CD14-positive monocyte (primary cell): Measurements from ENCODE around the gene CTCF. TPM values are rescaled to one million over a fixed set of nuclear protein-coding genes. Genes with fewer than 3 reads are reported as not detected.

ENCODE experiments used
- DNase-seq, 3 donors: peaks; one replicate each; pipeline ENCODE4 v3.0.0-alpha.2; 2011 to 2022
- H2AFZ ChIP-seq: 2 replicates; pipeline ENCODE4 v1.6.0; 2012; ENCODE audit warnings: mild to moderate bottlenecking, low read depth, low read length, inconsistent platforms; ENCODE audit not compliant: insufficient read depth, poor library complexity, severe bottlenecking
- H3K27ac ChIP-seq, 2 donors: 1 replicate in 1 of 2; 2 replicates in 1 of 2; pipeline ENCODE4 v1.5.1; 2012 to 2013; ENCODE audit warnings: low read length in 2 of 2, control low read depth in 1 of 2, inconsistent platforms in 1 of 2, low read depth in 1 of 2, mild to moderate bottlenecking in 1 of 2
- H3K27me3 ChIP-seq, 2 donors: one replicate each; pipeline versions ENCODE4 v1.6.0 to v1.6.1; 2011 to 2013; ENCODE audit warnings: low read length in 2 of 2; ENCODE audit not compliant: control insufficient read depth in 2 of 2, insufficient read depth in 2 of 2
- H3K36me3 ChIP-seq, 2 donors: replicated peaks in 1 of 2; 1 replicate in 1 of 2; 2 replicates in 1 of 2; pipeline versions ENCODE4 v1.5.1 to v1.6.1; 2012 to 2013; ENCODE audit warnings: low read length in 2 of 2, control low read depth in 1 of 2, inconsistent platforms in 1 of 2, mild to moderate bottlenecking in 1 of 2; ENCODE audit not compliant: insufficient read depth in 2 of 2, control insufficient read depth in 1 of 2
- H3K4me1 ChIP-seq, 2 donors: 1 replicate in 1 of 2; 2 replicates in 1 of 2; pipeline versions ENCODE4 v1.5.1 to v1.6.1; 2012 to 2013; ENCODE audit warnings: low read length in 2 of 2, control low read depth in 1 of 2, inconsistent platforms in 1 of 2, mild to moderate bottlenecking in 1 of 2, moderate library complexity in 1 of 2; ENCODE audit not compliant: insufficient read depth in 2 of 2, control insufficient read depth in 1 of 2
- H3K4me2 ChIP-seq: replicated peaks from 2 replicates; pipeline ENCODE3; 2012; ENCODE audit warnings: low read length, moderate library complexity, mild to moderate bottlenecking; ENCODE audit not compliant: poor library complexity, severe bottlenecking; ENCODE audit errors: extremely low read depth
- H3K4me3 ChIP-seq, 3 experiments: fragments of 200-600 bp in 1 of 3; sonication (generic) in 1 of 3; replicated peaks in 1 of 3; 1 replicate in 2 of 3; 2 replicates in 1 of 3; pipeline ENCODE4 v1.5.1; 2011 to 2013; ENCODE audit warnings: low read length in 3 of 3, mild to moderate bottlenecking in 3 of 3, control low read depth in 2 of 3, low read depth in 2 of 3, inconsistent platforms in 1 of 3, moderate library complexity in 1 of 3
- H3K79me2 ChIP-seq: 2 replicates; pipeline ENCODE4 v1.6.0; 2012; ENCODE audit warnings: mild to moderate bottlenecking, control low read depth, inconsistent platforms, low read length, moderate library complexity; ENCODE audit not compliant: insufficient read depth
- H3K9ac ChIP-seq: 2 replicates; pipeline ENCODE4 v1.6.0; 2017; ENCODE audit warnings: low read length, mild to moderate bottlenecking; ENCODE audit not compliant: insufficient read depth, poor library complexity, severe bottlenecking
- H3K9me3 ChIP-seq, 2 donors: replicated peaks in 1 of 2; 1 replicate in 1 of 2; 2 replicates in 1 of 2; pipeline versions ENCODE4 v1.5.1 to v1.6.1; 2012 to 2013; ENCODE audit warnings: low read length in 2 of 2, control low read depth in 1 of 2; ENCODE audit not compliant: control insufficient read depth in 1 of 2, insufficient read depth in 1 of 2
- H4K20me1 ChIP-seq: 2 replicates; pipeline ENCODE4 v1.6.0; 2012; ENCODE audit warnings: mild to moderate bottlenecking, low read length, control low read depth, moderate library complexity; ENCODE audit not compliant: insufficient read depth
- H3K27ac Mint-ChIP-seq, 7 donors: one replicate each; pipeline ENCODE4 v1.8.0; 2020; ENCODE audit warnings: mild to moderate bottlenecking in 7 of 7, mixed read lengths in 7 of 7, moderate library complexity in 6 of 7, inconsistent platforms in 2 of 7
- H3K27me3 Mint-ChIP-seq, 3 donors: one replicate each; pipeline ENCODE4 v1.8.0; 2021 to 2022; ENCODE audit warnings: low read depth in 3 of 3, mild to moderate bottlenecking in 3 of 3, mixed read lengths in 3 of 3, moderate library complexity in 3 of 3, inconsistent platforms in 1 of 3
- H3K36me3 Mint-ChIP-seq, 2 donors: one replicate each; pipeline ENCODE4 v1.8.0; 2020; ENCODE audit warnings: mixed read lengths in 2 of 2, inconsistent platforms in 1 of 2, mild to moderate bottlenecking in 1 of 2
- H3K4me1 Mint-ChIP-seq: one replicate; pipeline ENCODE4 v1.8.0; 2020; ENCODE audit warnings: mild to moderate bottlenecking, mixed read lengths
- H3K4me3 Mint-ChIP-seq, 2 donors: one replicate each; pipeline ENCODE4 v1.8.0; 2020; ENCODE audit warnings: mild to moderate bottlenecking in 2 of 2, mixed read lengths in 2 of 2, moderate library complexity in 1 of 2
- H3K9me3 Mint-ChIP-seq, 7 donors: one replicate each; pipeline ENCODE4 v1.8.0; 2020 to 2022; ENCODE audit warnings: mixed read lengths in 7 of 7, mild to moderate bottlenecking in 6 of 7, moderate library complexity in 6 of 7, inconsistent platforms in 2 of 7
- CTCF ChIP-seq: fragments of 200-600 bp; IDR thresholded peaks from one replicate; pipeline ENCODE4 v1.8.0; 2022; ENCODE audit warnings: antibody characterized with exemption, mild to moderate bottlenecking
- WGBS: methylation state at CpG from one replicate; pipeline ENCODE4 v1.1.5; 2013; ENCODE audit warnings: missing lambda C conversion rate; ENCODE audit not compliant: insufficient coverage; 5-methylcytosine and 5-hydroxymethylcytosine counted together
- intact Hi-C, 2 donors: fragments of 100-400 bp; cut with micrococcal nuclease; formaldehyde crosslinking; loops; one replicate each; pipeline versions ENCODE4 v1.15.0 to v1.15.1; 2023
- polyA plus RNA-seq, 3 donors: library from polyadenylated mRNA; depleted of rRNA in 1 of 3; unstranded in 2 of 3; stranded (reverse) in 1 of 3; fragments of 300-500 nt in 2 of 3; fragments of >200 nt in 1 of 3; fragmentation: Illumina TruSeq in 2 of 3; gene quantifications; 1 replicate in 2 of 3; 2 replicates in 1 of 3; pipeline ENCODE4 v1.2.3, GENCODE V29; 2012 to 2021

Gene CTCF
- polyA plus RNA-seq, 3 donors = 8.4 to 29.9 (median 17.7) TPM

DNA sequence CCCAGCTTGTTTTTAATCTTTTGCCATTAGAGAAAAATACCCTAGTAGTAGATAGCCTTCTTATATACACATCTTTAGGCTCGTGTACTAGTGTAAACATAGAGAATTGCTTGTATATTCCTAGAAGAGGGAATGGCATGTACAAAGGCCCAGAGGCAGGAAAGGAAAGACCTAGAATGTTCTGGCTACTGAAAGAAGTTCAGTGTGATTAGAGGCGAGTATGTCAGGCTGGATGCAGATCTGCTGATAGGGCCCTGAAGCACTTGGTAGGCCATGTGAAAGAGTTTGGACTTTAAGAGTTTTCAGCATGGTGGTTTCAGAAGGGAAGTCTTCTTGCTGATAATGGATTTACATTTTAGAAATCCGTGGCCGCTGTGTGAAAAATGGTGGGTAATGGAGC lies 17.4 kb downstream of the CTCF start:
- H3K4me2 ChIP-seq = no peak overlapping the region
- Mint-ChIP-seq H3K27ac (peak overlapping the region in 4 of 7 donors; percentile 15 to 63 (median 46)), H3K9me3 (no peaks in the 10 kb centered on the region), H3K36me3 (peaks cover 22 to 43% of the 10 kb centered on the region in 2 donors), H3K4me1 (peaks cover 4% of the 10 kb centered on the region), H3K4me3 (no peak overlapping the region), H3K27me3 (peaks cover 0 to 2% (median 0%) of the 10 kb centered on the region in 3 donors)
- H3K36me3 ChIP-seq = peaks cover 17 to 60% of the 10 kb centered on the region in 2 donors
- H4K20me1 ChIP-seq = peaks cover 50% of the 10 kb centered on the region
- H3K9ac ChIP-seq = no peak overlapping the region
- H3K27ac ChIP-seq = no peak overlapping the region
- H3K4me1 ChIP-seq = no peaks in the 10 kb centered on the region
- 79% methylated on average over 3 of the region's 4 CpGs for WGBS
- no peaks in the 10 kb centered on the region for H3K27me3 ChIP-seq
- intact Hi-C loops = no loop called here
- DNase-seq = no peak
- H2AFZ ChIP-seq = no peak overlapping the region
- no peak overlapping the region for H3K4me3 ChIP-seq
- no peak for TF ChIP-seq CTCF
- no peaks in the 10 kb centered on the region for H3K9me3 ChIP-seq
- H3K79me2 ChIP-seq = peaks cover 52% of the 10 kb centered on the region

DNA sequence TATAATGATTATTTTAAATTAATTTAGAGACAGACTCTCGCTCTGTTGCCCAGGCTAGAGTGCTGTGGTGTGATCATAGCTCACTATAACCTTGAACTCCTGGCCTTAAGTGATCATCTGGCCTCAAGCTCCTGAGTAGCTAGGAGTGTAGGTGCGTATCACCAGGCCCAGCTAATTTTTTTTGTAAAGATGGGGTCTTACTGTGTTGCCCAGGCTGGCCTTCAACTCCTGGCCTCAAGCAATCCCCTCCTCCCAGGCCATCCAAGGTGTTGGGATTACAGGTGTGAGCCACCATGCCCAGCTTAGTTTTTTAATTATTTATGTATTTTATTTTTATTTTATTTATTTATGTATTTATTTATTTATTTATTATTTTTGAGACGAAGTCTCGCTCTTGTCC lies 17.9 kb downstream of the CTCF start:
- Histone ChIP-seq H2AFZ (no peak overlapping the region), H3K79me2 (peaks cover 47% of the 10 kb centered on the region), H3K27ac (no peak overlapping the region), H3K4me3 (no peak overlapping the region), H3K4me2 (no peak overlapping the region), H3K9me3 (no peaks in the 10 kb centered on the region), H3K4me1 (no peaks in the 10 kb centered on the region), H3K36me3 (peaks cover 13 to 55% of the 10 kb centered on the region in 2 donors), H3K9ac (no peak overlapping the region), H4K20me1 (peaks cover 45% of the 10 kb centered on the region), H3K27me3 (no peaks in the 10 kb centered on the region)
- Mint-ChIP-seq H3K4me3 (no peak overlapping the region), H3K27ac (peak overlapping the region in 2 of 7 donors; percentile 20 to 31), H3K36me3 (peaks cover 22 to 41% of the 10 kb centered on the region in 2 donors), H3K27me3 (peaks cover 0 to 2% (median 0%) of the 10 kb centered on the region in 3 donors), H3K9me3 (no peaks in the 10 kb centered on the region), H3K4me1 (peaks cover 4% of the 10 kb centered on the region)
- no peak for TF ChIP-seq CTCF
- no peak for DNase-seq
- intact Hi-C loops = no loop called here
- 100% methylated on average over 1 of the region's 4 CpGs for WGBS
